RWPE2 (cell line): ENCODE results near the gene LYPD6.

Experiments used
- ATAC-seq: fragments of 200-7000 bp; cut with Tn5 transposase; 3 replicates; pipeline ENCODE4 v1.9.1; 2021; ENCODE audit warnings: low read depth
- DNase-seq: peaks from one replicate; pipeline ENCODE4 v3.0.0-alpha.2; 2020; ENCODE audit warnings: low spot score
- H3K27ac ChIP-seq: fragments of 450-650 bp; 2 replicates; pipeline ENCODE4 v1.5.1; 2017; ENCODE audit warnings: mild to moderate bottlenecking; ENCODE audit not compliant: poor library complexity, severe bottlenecking
- H3K27me3 ChIP-seq: fragments of 250-450 bp; sonication (Bioruptor Pico); 2 replicates; pipeline ENCODE4 v1.5.1; 2021; ENCODE audit warnings: mild to moderate bottlenecking, moderate library complexity; ENCODE audit not compliant: insufficient read depth, poor library complexity, severe bottlenecking
- H3K36me3 ChIP-seq: fragments of 250-450 bp; sonication (Bioruptor Pico); 2 replicates; pipeline ENCODE4 v1.5.1; 2020; ENCODE audit warnings: low read depth, mild to moderate bottlenecking, moderate library complexity
- H3K4me1 ChIP-seq: fragments of 250-450 bp; sonication (Bioruptor Pico); 2 replicates; pipeline ENCODE4 v1.5.1; 2021; ENCODE audit warnings: mild to moderate bottlenecking, moderate library complexity; ENCODE audit not compliant: insufficient read depth, poor library complexity, severe bottlenecking
- H3K4me3 ChIP-seq: fragments of 250-450 bp; sonication (Bioruptor Pico); 2 replicates; pipeline ENCODE4 v1.5.1; 2021; ENCODE audit warnings: mild to moderate bottlenecking, moderate library complexity; ENCODE audit not compliant: severe bottlenecking
- H3K9me3 ChIP-seq: fragments of 250-450 bp; sonication (Bioruptor Pico); 2 replicates; pipeline ENCODE4 v1.5.1; 2021; ENCODE audit warnings: mild to moderate bottlenecking, moderate library complexity; ENCODE audit not compliant: severe bottlenecking
- CTCF ChIP-seq: fragments of 450-650 bp; IDR thresholded peaks from one replicate; pipeline ENCODE4 v1.5.1; 2017; ENCODE audit warnings: mild to moderate bottlenecking, moderate library complexity; ENCODE audit not compliant: poor library complexity, severe bottlenecking

LYPD6 gene

GRCh38 chr2:149330127-149331022 lies at the start of gene LYPD6:
LYPD6 (plus strand) TSS chr2:149330587; CDS start chr2:149437709, 107,122 bp downstream.
- peak within 1 kb of the TSS; percentile 58 for H3K27ac ChIP-seq
- DNase-seq = peak; percentile 75
- ATAC-seq = peak; percentile 84
- TF ChIP-seq CTCF = no peak
- H3K27me3 ChIP-seq = no peaks in the 10 kb centered on the region
- H3K36me3 ChIP-seq = no peaks in the 10 kb centered on the region
- H3K9me3 ChIP-seq = no peaks in the 10 kb centered on the region
- peaks cover 3% of the 10 kb centered on the region for H3K4me1 ChIP-seq
- peak within 1 kb of the TSS; percentile 91 for H3K4me3 ChIP-seq

- no peak for ATAC-seq
- Histone ChIP-seq H3K9me3 (no peaks in the 10 kb centered on the region), H3K4me3 (no peak overlapping the region), H3K36me3 (no peaks in the 10 kb centered on the region), H3K27me3 (no peaks in the 10 kb centered on the region), H3K4me1 (no peaks in the 10 kb centered on the region), H3K27ac (no peak overlapping the region)
- DNase-seq = no peak
- TF ChIP-seq CTCF = no peak
These were observed 48.9 kb upstream of the LYPD6 start for GRCh38 chr2:149281441-149281840.

- H3K36me3 ChIP-seq = no peaks in the 10 kb centered on the region
- no peak overlapping the region for H3K27ac ChIP-seq
- ATAC-seq (no peak), DNase-seq (no peak)
- TF ChIP-seq CTCF = no peak
- no peak overlapping the region for H3K4me3 ChIP-seq
- no peaks in the 10 kb centered on the region for H3K27me3 ChIP-seq
- no peaks in the 10 kb centered on the region for H3K9me3 ChIP-seq
- no peaks in the 10 kb centered on the region for H3K4me1 ChIP-seq
These were observed 39.7 kb upstream of the LYPD6 start for GRCh38 chr2:149290662-149291061.

- Histone ChIP-seq H3K27me3 (no peaks in the 10 kb centered on the region), H3K27ac (no peak overlapping the region), H3K4me1 (no peaks in the 10 kb centered on the region), H3K4me3 (no peak overlapping the region), H3K9me3 (no peaks in the 10 kb centered on the region), H3K36me3 (no peaks in the 10 kb centered on the region)
- no peak for TF ChIP-seq CTCF
- DNase-seq (no peak), ATAC-seq (no peak)
These were observed 38.5 kb upstream of the LYPD6 start for GRCh38 chr2:149291881-149292280.

GRCh38 chr2:149296031-149296430 lies 34.4 kb upstream of the LYPD6 start:
- Histone ChIP-seq H3K4me1 (no peaks in the 10 kb centered on the region), H3K9me3 (no peaks in the 10 kb centered on the region), H3K36me3 (no peaks in the 10 kb centered on the region), H3K27me3 (peaks cover 6% of the 10 kb centered on the region), H3K27ac (no peak overlapping the region), H3K4me3 (no peak overlapping the region)
- no peak for ATAC-seq
- no peak for DNase-seq
- no peak for TF ChIP-seq CTCF
